A673 (cell line): Measurements from ENCODE around the gene EXT2. TPM values are rescaled to one million over a fixed set of nuclear protein-coding genes. Genes with fewer than 3 reads are reported as not detected.

Experiments
- BruUV-seq: library from RNA; stranded (reverse); fragments of 400-500 nt; replicated peaks from 2 replicates; lab custom pipeline; 2021; lab: Mats Ljungman, UMichigan
- CTCF ChIA-PET: fragments of 300-600 bp; sonication (Branson Sonifier 250); formaldehyde crosslinking; loops from one replicate; lab custom pipeline; 2022; ENCODE audit warnings: antibody characterized with exemption; lab: Charles Lee
- POLR2A ChIA-PET: fragments of 300-600 bp; sonication (Branson Sonifier 250); formaldehyde crosslinking; loops from one replicate; lab custom pipeline; 2022; ENCODE audit warnings: antibody characterized with exemption; ENCODE audit not compliant: low non-redundant PET; lab: Charles Lee
- DNase-seq: peaks from one replicate; pipeline ENCODE4 v3.0.0-alpha.2; 2015; ENCODE audit warnings: low spot score
- H3K27ac ChIP-seq: fragments of 200-600 bp; sonication (generic); 2 replicates; pipeline ENCODE4 v1.5.1; 2016; ENCODE audit warnings: mixed run types, low read depth, mild to moderate bottlenecking, mixed read lengths, antibody characterized with exemption, low read length; ENCODE audit not compliant: poor library complexity, severe bottlenecking
- H3K27me3 ChIP-seq: fragments of 200-600 bp; sonication (generic); replicated peaks from 2 replicates; pipeline ENCODE4 v1.6.1; 2017; ENCODE audit warnings: mixed run types, low read depth, mild to moderate bottlenecking, mixed read lengths, antibody characterized with exemption, low read length; ENCODE audit not compliant: insufficient read depth, poor library complexity
- H3K36me3 ChIP-seq: fragments of 200-600 bp; sonication (generic); 2 replicates; pipeline ENCODE4 v1.6.1; 2016; ENCODE audit warnings: mixed run types, mild to moderate bottlenecking, mixed read lengths, antibody characterized with exemption, low read length; ENCODE audit not compliant: insufficient read depth, poor library complexity, severe bottlenecking
- H3K4me1 ChIP-seq: fragments of 200-600 bp; sonication (generic); 2 replicates; pipeline ENCODE4 v1.6.1; 2017; ENCODE audit warnings: mixed run types, mild to moderate bottlenecking, mixed read lengths, antibody characterized with exemption, low read length; ENCODE audit not compliant: insufficient read depth, poor library complexity, severe bottlenecking
- H3K4me3 ChIP-seq: fragments of 200-600 bp; sonication (generic); 2 replicates; pipeline ENCODE4 v1.5.1; 2016; ENCODE audit warnings: low read depth, mixed run types, mild to moderate bottlenecking, mixed read lengths, low read length; ENCODE audit not compliant: poor library complexity, severe bottlenecking
- H3K9me3 ChIP-seq: fragments of 200-600 bp; sonication (generic); 2 replicates; pipeline ENCODE4 v1.6.1; 2016; ENCODE audit warnings: mixed run types, low read depth, mild to moderate bottlenecking, mixed read lengths, antibody characterized with exemption, low read length; ENCODE audit not compliant: poor library complexity, severe bottlenecking
- EZH2 ChIP-seq: fragments of 200-600 bp; sonication (generic); IDR thresholded peaks from 2 replicates; pipeline ENCODE4 v1.6.1; 2017; ENCODE audit warnings: borderline replicate concordance, low read depth, mild to moderate bottlenecking, mixed read lengths, antibody characterized with exemption, low read length; ENCODE audit not compliant: poor library complexity, severe bottlenecking
- intact Hi-C: fragments of 100-400 bp; cut with micrococcal nuclease; formaldehyde crosslinking; loops from one replicate; pipeline ENCODE4 v1.10.0; 2022; ENCODE audit not compliant: unreplicated experiment
- total RNA-seq: library from RNA; stranded (reverse); gene quantifications from 2 replicates; pipeline ENCODE4 v1.2.3, GENCODE V29; 2021
- TF ChIP-seq, protein P1 (sequence below): fragments of 300-800, 200-600 bp; sonication (generic); conservative IDR thresholded peaks from 2 replicates; pipeline ENCODE4 v1.5.1; 2017; ENCODE audit warnings: low read depth, mild to moderate bottlenecking, antibody characterized with exemption, low read length, moderate library complexity, mixed read lengths

EXT2 gene
- total RNA-seq, 1 experiment from 2014 or later, result 123 TPM

GRCh38 chr11:44290208-44290607, 194.7 kb downstream of the EXT2 start:
- H3K36me3 ChIP-seq, result peaks cover 9% of the 10 kb centered on the region
- H3K27me3 ChIP-seq, result no peaks in the 10 kb centered on the region
- TF ChIP-seq, protein P1, sequence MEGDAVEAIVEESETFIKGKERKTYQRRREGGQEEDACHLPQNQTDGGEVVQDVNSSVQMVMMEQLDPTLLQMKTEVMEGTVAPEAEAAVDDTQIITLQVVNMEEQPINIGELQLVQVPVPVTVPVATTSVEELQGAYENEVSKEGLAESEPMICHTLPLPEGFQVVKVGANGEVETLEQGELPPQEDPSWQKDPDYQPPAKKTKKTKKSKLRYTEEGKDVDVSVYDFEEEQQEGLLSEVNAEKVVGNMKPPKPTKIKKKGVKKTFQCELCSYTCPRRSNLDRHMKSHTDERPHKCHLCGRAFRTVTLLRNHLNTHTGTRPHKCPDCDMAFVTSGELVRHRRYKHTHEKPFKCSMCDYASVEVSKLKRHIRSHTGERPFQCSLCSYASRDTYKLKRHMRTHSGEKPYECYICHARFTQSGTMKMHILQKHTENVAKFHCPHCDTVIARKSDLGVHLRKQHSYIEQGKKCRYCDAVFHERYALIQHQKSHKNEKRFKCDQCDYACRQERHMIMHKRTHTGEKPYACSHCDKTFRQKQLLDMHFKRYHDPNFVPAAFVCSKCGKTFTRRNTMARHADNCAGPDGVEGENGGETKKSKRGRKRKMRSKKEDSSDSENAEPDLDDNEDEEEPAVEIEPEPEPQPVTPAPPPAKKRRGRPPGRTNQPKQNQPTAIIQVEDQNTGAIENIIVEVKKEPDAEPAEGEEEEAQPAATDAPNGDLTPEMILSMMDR, result no peak
- no peak for TF ChIP-seq EZH2
- H3K9me3 ChIP-seq, result no peaks in the 10 kb centered on the region
- no peak for DNase-seq
- H3K4me3 ChIP-seq, result no peak overlapping the region
- CTCF ChIA-PET, result no interaction called here
- H3K4me1 ChIP-seq, result peaks cover 66% of the 10 kb centered on the region
- peak overlapping the region; percentile 39 for H3K27ac ChIP-seq
- POLR2A ChIA-PET, result no interaction called here
- intact Hi-C loops, result loop anchor here (5.0 kb wide), 1 partner anchor 98 kb away; no protein-coding TSS in a partner anchor
- no TSS peak for BruUV-seq

Other genes with a start within 250 kb of the EXT2 start
- 94.4 and 96.6 TPM in 2 replicates for gene ALKBH3, start 214.8 kb upstream of the EXT2 start, total RNA-seq
- 1.1 and 1.5 TPM in 2 replicates for gene C11orf96, start 153.0 kb upstream of the EXT2 start, total RNA-seq
- gene ACCSL, start 47.7 kb upstream of the EXT2 start, total RNA-seq, result not detected in 2 replicates
- 28.4 and 35.3 TPM in 2 replicates for gene ACCS, start 29.4 kb upstream of the EXT2 start, total RNA-seq
- gene ALX4, start 214.5 kb downstream of the EXT2 start, total RNA-seq, result 135 TPM in 2 replicates